Measurements from ENCODE around the gene ZNF502. TPM values are rescaled to one million over a fixed set of nuclear protein-coding genes. Genes with fewer than 3 reads are reported as not detected.

The ZNF502 gene
- total RNA-seq (2014; rRNA removed; shearing (Covaris generic)) (not detected in 2 replicates), total RNA-seq (2022) (not detected in 2 replicates), Bru-seq, nascent RNA (percentile 12 among the genes with signal in this experiment), BruChase-seq, experiment 1, labeled RNA remaining after a 6-hour chase (percentile 9 among the genes with signal in this experiment), BruChase-seq, experiment 2, labeled RNA remaining after a 2-hour chase (percentile 9 among the genes with signal in this experiment)
- long read RNA-seq = 0 reads

- POLR2A ChIA-PET = interaction anchor here (0.6 kb wide), 1 partner anchor 1210 kb away, joined by 3 read pairs; no protein-coding TSS in a partner anchor
- Histone ChIP-seq H3K27ac (ENCODE audit: low read depth, low read length, poor library complexity, severe bottlenecking) (no peak within 1 kb of the TSS), H2AFZ (ENCODE audit: low read length) (no peak within 1 kb of the TSS), H3K9me2 (ENCODE audit: insufficient read depth, low read length) (no peaks in the 10 kb centered on the region), H3K4me2 (ENCODE audit: low read length) (no peak within 1 kb of the TSS), H4K20me1 (ENCODE audit: insufficient read depth, low read length) (no peaks in the 10 kb centered on the region), H3K79me2 (ENCODE audit: insufficient read depth, low read depth, low read length) (no peaks in the 10 kb centered on the region), H3K36me3 (ENCODE audit: insufficient read depth, low read length) (no peaks in the 10 kb centered on the region), H3K4me3 (ENCODE audit: low read depth, low read length, poor library complexity, severe bottlenecking) (no peak within 1 kb of the TSS), H3K4me1 (ENCODE audit: insufficient read depth, low read length, poor library complexity, severe bottlenecking) (no peaks in the 10 kb centered on the region), H3K9me3 (ENCODE audit: low read length) (no peaks in the 10 kb centered on the region)
- CTCF ChIA-PET (ENCODE audit: unreplicated experiment) = no interaction called here
- TF ChIP-seq EZH2phosphoT487 (IDR thresholded peaks at IDR 0.05; ENCODE audit: borderline replicate concordance, low read depth, low read length) (no peak), CTCF (conservative IDR thresholded peaks at IDR 0.05; ENCODE audit: low read length) (no peak)
- DNase-seq (ENCODE audit: low spot score) = no peak
- intact Hi-C loops (cut with micrococcal nuclease; ENCODE audit: unreplicated experiment) = no loop called here
- no TSS peak for BruUV-seq (replicated peaks)
These were observed at the start of gene ZNF502 for GRCh38 chr3:44712455-44713075. Gene ZNF502 (plus strand): TSS chr3:44712660. CDS start chr3:44720262, 7,602 bp downstream.

- intact Hi-C loops (cut with micrococcal nuclease; ENCODE audit: unreplicated experiment) = no loop called here
- no peaks in the 10 kb centered on the region for H4K20me1 ChIP-seq (ENCODE audit: insufficient read depth, low read length)
- H3K9me2 ChIP-seq (ENCODE audit: insufficient read depth, low read length) = no peaks in the 10 kb centered on the region
- H3K79me2 ChIP-seq (ENCODE audit: insufficient read depth, low read depth, low read length) = no peaks in the 10 kb centered on the region
- no peak overlapping the region for H3K4me3 ChIP-seq (ENCODE audit: low read depth, low read length, poor library complexity, severe bottlenecking)
- no peaks in the 10 kb centered on the region for H3K4me1 ChIP-seq (ENCODE audit: insufficient read depth, low read length, poor library complexity, severe bottlenecking)
- TF ChIP-seq EZH2phosphoT487 (IDR thresholded peaks at IDR 0.05; ENCODE audit: borderline replicate concordance, low read depth, low read length) = no peak
- TF ChIP-seq CTCF (conservative IDR thresholded peaks at IDR 0.05; ENCODE audit: low read length) = no peak
- ChIA-PET POLR2A (no interaction called here), CTCF (ENCODE audit: unreplicated experiment) (interaction anchor here (0.6 kb wide), 1 partner anchor 46 kb away, joined by 3 read pairs; no protein-coding TSS in a partner anchor)
- no peak overlapping the region for H2AFZ ChIP-seq (ENCODE audit: low read length)
- no peak overlapping the region for H3K27ac ChIP-seq (ENCODE audit: low read depth, low read length, poor library complexity, severe bottlenecking)
- no peak overlapping the region for H3K4me2 ChIP-seq (ENCODE audit: low read length)
- H3K36me3 ChIP-seq (ENCODE audit: insufficient read depth, low read length) = peaks cover 13% of the 10 kb centered on the region
- no TSS peak for BruUV-seq (replicated peaks)
- DNase-seq (ENCODE audit: low spot score) = no peak
- no peaks in the 10 kb centered on the region for H3K9me3 ChIP-seq (ENCODE audit: low read length)
These were observed 47.3 kb upstream of the ZNF502 start for GRCh38 chr3:44665173-44665572.

- peaks cover under 1% of the 10 kb centered on the region; the same call in 1 of the 2 replicates for H3K36me3 ChIP-seq (ENCODE audit: insufficient read depth, low read length)
- CTCF ChIA-PET (ENCODE audit: unreplicated experiment) = no interaction called here
- H3K79me2 ChIP-seq (ENCODE audit: insufficient read depth, low read depth, low read length) = no peaks in the 10 kb centered on the region
- TF ChIP-seq CTCF (conservative IDR thresholded peaks at IDR 0.05; ENCODE audit: low read length) (no peak), EZH2phosphoT487 (IDR thresholded peaks at IDR 0.05; ENCODE audit: borderline replicate concordance, low read depth, low read length) (no peak)
- no peak overlapping the region for H3K4me2 ChIP-seq (ENCODE audit: low read length)
- H3K9me2 ChIP-seq (ENCODE audit: insufficient read depth, low read length) = no peaks in the 10 kb centered on the region
- no peaks in the 10 kb centered on the region for H3K9me3 ChIP-seq (ENCODE audit: low read length)
- DNase-seq (ENCODE audit: low spot score) = no peak
- intact Hi-C loops (cut with micrococcal nuclease; ENCODE audit: unreplicated experiment) = no loop called here
- no peaks in the 10 kb centered on the region for H3K4me1 ChIP-seq (ENCODE audit: insufficient read depth, low read length, poor library complexity, severe bottlenecking)
- no TSS peak for BruUV-seq (replicated peaks)
- POLR2A ChIA-PET = no interaction called here
- H3K27ac ChIP-seq (ENCODE audit: low read depth, low read length, poor library complexity, severe bottlenecking) = no peak overlapping the region
- no peak overlapping the region for H3K4me3 ChIP-seq (ENCODE audit: low read depth, low read length, poor library complexity, severe bottlenecking)
- H2AFZ ChIP-seq (ENCODE audit: low read length) = no peak overlapping the region
- H4K20me1 ChIP-seq (ENCODE audit: insufficient read depth, low read length) = no peaks in the 10 kb centered on the region
These were observed 46.1 kb upstream of the ZNF502 start for GRCh38 chr3:44666346-44666745.

All from OCI-LY7 (cell line).